GM12892 (cell line): ENCODE results near the gene VMA21.

Experiments
- POLR2A ChIP-seq: IDR thresholded peaks from 2 replicates; pipeline ENCODE4 v1.6.1; 2011; ENCODE audit warnings: low read depth, low read length, control low read depth
- POLR2AphosphoS5 ChIP-seq: IDR thresholded peaks from 2 replicates; pipeline ENCODE4 v1.6.1; 2011; ENCODE audit warnings: low read depth, low read length, control low read depth
- TAF1 ChIP-seq: IDR thresholded peaks from 2 replicates; pipeline ENCODE4 v1.6.1; 2011; ENCODE audit warnings: low read depth, mild to moderate bottlenecking, control low read depth, low read length, borderline replicate concordance

DNA sequence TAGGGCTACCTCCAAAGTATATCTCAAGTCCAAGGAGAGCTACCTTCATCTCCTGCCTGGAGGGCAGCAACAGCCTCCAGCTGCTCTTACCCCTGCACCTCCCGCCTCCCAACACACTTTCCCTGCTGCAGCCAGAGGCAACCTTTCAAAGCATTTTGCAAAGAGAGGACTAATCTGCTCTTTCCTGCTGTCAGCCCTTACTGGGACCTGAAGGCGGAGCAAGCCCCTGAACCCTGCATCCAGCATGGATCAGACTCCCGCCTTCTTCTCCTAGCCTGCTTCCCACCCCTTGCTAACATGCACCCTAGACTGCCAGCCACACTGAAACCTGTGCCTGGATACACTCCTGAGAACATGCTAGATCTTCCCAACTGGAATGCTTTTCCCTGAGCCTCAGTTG lies 37.7 kb upstream of the VMA21 start:
- TF ChIP-seq TAF1, result no peak
- no peak for TF ChIP-seq POLR2AphosphoS5
- TF ChIP-seq POLR2A, result no peak
